ENCODE measurements around the gene ZNF335.

ZNF335 gene, protein sequence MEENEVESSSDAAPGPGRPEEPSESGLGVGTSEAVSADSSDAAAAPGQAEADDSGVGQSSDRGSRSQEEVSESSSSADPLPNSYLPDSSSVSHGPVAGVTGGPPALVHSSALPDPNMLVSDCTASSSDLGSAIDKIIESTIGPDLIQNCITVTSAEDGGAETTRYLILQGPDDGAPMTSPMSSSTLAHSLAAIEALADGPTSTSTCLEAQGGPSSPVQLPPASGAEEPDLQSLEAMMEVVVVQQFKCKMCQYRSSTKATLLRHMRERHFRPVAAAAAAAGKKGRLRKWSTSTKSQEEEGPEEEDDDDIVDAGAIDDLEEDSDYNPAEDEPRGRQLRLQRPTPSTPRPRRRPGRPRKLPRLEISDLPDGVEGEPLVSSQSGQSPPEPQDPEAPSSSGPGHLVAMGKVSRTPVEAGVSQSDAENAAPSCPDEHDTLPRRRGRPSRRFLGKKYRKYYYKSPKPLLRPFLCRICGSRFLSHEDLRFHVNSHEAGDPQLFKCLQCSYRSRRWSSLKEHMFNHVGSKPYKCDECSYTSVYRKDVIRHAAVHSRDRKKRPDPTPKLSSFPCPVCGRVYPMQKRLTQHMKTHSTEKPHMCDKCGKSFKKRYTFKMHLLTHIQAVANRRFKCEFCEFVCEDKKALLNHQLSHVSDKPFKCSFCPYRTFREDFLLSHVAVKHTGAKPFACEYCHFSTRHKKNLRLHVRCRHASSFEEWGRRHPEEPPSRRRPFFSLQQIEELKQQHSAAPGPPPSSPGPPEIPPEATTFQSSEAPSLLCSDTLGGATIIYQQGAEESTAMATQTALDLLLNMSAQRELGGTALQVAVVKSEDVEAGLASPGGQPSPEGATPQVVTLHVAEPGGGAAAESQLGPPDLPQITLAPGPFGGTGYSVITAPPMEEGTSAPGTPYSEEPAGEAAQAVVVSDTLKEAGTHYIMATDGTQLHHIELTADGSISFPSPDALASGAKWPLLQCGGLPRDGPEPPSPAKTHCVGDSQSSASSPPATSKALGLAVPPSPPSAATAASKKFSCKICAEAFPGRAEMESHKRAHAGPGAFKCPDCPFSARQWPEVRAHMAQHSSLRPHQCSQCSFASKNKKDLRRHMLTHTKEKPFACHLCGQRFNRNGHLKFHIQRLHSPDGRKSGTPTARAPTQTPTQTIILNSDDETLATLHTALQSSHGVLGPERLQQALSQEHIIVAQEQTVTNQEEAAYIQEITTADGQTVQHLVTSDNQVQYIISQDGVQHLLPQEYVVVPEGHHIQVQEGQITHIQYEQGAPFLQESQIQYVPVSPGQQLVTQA (N-terminal part only)

DNA sequence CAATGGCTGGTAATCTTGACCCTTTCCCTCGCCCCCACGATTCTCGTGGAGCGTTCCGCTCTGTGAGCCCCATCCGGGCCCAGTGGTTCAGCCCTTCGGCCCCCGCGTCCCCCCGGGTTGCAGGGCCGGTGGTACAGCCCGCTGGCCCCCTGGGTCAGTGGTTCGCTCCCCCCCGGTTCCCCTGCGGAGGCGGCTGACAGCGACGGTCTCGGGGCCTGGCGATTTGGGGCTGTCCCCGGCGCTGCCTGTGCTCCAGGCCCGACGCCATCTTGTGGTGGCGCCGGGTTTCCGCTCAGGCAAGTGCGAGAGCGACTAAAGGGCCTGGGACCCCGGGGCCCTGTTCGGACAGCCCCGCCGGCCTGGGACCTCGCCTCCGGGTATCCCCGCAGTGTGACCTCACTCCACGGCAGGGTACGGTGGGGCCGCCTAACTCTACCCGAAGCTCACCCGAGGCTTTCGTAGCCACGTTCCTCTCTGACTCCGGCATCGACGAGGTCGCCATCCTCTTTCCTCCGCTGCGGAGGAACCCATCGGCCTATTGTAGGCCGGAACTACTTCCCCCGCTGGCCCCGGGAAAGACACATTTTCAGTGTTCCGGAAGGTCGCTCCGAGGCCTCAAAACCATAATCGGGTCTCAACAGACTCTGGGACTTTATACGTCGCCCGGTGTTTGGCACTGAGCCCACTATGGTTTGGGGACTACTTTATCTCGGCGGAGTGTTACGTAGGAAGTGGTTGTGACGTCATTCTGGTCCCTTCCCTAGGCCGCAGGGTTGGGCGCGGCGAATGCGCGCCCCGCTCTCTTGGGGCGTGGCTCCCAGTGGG lies at the start of gene ZNF335:
ZNF335 (minus strand) TSS at position 529 of the 825 bp plus-strand sequence. CDS start 793 bp downstream, outside the sequence.
- peak; percentile 87 for DNase-seq (ENCODE audit: low read depth)

DNA sequence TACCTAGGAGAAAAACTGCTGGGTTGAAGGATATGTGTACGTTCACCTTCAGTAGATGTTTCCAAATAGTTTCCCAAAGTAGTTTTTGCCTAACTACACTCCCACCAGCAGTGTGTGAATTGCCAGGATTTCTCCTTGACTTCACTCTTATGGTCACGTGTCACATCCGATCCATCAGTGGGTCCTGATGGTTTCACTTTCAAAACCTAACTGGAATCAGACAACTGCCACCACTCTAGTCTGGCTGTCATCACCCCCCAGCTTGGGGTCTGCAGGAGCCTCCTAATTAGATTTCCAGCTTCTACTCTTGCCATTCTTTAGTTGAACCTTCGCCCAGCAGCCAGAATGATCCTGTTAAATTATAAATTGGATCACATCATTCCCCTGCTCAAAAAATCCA lies 48.6 kb upstream of the ZNF335 start:
- DNase-seq (ENCODE audit: low read depth): no peak

DNA sequence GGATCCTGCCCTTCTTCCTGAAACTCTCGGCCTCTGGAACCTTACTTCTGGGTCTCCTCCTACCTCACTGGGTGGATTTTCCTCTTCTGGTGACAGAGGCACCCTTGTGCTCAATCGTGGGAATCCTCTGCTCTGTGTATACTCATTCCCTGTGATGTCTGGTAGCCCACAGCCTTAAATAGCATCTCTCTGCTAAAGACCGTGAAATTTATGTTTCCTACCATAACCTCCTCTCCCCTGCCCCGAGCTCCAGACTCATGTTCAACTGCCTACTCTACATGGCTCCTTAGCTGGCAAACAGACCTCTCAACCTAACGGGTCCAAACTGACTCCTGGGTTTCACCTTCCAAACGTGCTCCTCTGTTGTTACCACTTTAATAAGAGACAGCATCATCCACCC lies 46.6 kb upstream of the ZNF335 start:
- DNase-seq (ENCODE audit: low read depth): no peak

DNA sequence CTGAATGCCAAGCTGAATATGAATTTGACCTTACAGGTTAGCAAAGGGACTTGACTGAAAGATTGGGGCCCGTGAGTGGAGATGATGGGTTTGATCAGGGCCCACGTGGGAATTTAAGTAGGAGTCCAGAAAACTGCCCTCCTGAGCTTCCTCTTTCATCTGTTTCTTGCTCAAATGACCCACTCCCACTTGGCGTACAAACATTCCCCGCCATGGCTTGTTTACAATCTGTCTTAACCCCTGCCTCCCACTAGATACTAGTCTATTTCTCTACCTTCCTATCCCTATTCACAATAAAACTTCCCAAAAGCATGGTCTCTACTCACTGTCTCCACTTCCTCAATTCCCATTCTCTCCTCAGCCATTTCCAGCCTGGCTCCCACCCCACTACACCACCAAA lies 46.1 kb upstream of the ZNF335 start:
- no peak for DNase-seq (ENCODE audit: low read depth)

DNA sequence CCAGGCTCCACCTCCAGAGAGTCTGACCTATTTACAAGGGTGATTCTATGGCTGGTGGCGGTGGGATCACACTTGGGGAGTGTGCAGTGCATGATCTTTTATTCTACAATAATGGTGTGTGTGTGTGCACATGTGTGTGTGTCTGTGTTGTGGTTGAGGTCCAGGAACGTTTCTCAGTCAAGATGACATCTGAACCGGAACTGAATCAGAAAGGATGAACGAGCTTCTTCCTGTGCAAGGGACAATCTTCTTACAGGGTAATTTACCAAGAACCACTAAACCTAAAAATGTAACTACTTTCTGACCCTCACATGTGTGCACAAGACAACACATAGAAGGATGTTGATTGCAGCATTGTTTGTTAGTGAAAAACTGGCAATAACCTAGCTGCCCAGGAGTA lies 45.3 kb upstream of the ZNF335 start:
- DNase-seq (ENCODE audit: low read depth): no peak

DNA sequence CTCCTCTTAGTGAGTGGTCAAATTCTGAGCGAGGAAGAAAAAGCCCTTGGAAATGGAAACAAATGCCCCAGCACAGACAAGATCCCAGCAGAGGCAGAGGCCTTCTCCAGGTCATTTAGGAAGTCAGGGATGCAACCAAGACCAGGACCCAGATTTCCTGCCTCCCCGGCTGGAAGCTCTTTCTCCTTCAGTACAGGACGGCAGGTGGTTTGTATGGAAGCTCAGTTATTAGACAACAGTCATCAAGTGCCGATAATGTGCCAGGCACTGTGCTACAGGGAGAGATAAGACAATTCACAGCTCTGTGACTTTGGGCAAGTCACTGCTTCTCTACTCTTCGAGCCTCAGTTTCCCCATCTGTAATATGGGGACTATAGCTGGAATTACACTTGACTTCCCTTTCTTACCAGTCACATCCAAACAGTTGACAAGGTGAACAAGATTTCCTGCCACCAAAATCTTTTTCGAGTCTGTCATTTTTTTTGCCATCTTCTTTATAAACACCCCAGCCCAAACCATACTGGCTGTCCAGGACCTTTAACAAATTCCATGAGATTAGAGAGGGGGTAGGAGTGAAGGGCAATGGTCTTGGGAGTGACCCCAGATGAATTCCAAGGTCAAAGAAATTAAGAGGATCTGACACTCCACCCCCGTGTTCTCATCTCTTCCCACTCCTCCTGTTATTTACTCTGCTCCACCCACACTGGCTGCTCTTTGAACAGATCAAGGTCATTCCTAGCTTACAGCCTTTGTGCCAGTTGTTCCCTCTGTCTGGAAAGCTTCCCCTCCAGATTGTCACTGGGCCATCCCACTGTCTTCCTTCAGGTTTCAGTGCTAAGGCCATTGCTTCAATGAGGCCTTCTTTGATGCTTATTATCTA lies 42.8 kb upstream of the ZNF335 start:
- DNase-seq (ENCODE audit: low read depth): no peak

DNA sequence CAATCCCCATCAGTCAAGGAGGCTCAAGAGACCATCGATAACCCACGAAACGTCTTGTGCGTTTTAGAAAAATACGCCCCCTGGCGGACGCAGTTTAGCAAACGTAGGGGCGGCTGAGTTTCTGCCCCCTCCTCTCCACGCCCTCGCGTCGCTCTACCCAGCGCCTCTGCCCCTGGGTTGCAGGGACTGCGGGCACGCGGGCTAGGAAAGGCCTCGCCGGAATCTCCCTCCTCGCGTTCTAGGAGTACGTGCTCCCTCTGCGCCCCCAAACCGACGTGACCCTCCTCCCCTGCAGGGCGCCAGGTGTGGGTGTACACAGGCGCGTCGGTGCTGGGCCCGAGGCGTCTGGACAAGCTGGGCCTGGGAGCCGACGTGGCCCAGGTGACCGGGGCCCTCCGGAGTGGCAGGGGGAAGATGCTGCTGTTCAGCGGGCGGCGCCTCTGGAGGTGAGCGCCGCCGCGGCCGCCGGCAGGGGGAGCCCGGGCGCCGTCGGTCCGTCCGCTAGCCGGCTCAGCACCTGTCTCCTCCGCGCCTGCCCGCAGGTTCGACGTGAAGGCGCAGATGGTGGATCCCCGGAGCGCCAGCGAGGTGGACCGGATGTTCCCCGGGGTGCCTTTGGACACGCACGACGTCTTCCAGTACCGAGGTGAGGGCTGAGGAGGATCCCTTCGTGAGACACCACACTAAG lies 42.0 kb upstream of the ZNF335 start:
- no peak for DNase-seq (ENCODE audit: low read depth)

DNA sequence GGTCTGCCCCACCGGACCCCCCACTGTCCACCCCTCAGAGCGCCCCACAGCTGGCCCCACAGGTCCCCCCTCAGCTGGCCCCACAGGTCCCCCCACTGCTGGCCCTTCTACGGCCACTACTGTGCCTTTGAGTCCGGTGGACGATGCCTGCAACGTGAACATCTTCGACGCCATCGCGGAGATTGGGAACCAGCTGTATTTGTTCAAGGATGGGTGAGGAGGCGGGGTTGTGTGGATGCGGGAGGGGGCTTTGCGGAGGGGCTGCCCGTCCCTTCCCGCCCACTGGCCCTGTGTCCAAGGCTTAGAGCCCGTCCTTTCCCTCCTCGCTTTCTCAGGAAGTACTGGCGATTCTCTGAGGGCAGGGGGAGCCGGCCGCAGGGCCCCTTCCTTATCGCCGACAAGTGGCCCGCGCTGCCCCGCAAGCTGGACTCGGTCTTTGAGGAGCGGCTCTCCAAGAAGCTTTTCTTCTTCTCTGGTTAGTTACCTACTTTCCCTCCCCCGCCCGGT lies 41.4 kb upstream of the ZNF335 start:
- DNase-seq (ENCODE audit: low read depth): no peak

DNA sequence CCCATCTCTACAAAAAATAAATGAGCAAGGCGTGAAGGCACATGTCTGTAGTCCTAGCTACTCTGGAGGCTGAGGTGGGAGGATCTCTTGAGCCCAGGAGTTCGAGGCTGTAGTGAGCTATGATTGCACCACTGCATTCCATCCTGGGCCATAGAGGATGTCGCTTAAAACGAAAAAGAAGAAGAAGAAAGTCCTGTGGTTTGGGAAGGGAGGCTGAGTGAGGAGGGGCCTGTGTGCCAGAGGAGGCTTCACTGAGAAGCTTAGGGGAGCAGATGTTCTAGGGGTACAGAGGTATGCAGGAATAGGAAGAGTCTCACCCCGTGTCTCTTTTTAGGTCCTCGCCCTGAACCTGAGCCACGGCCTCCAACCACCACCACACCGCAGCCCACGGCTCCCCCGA lies 40.9 kb upstream of the ZNF335 start:
- no peak for DNase-seq (ENCODE audit: low read depth)

DNA sequence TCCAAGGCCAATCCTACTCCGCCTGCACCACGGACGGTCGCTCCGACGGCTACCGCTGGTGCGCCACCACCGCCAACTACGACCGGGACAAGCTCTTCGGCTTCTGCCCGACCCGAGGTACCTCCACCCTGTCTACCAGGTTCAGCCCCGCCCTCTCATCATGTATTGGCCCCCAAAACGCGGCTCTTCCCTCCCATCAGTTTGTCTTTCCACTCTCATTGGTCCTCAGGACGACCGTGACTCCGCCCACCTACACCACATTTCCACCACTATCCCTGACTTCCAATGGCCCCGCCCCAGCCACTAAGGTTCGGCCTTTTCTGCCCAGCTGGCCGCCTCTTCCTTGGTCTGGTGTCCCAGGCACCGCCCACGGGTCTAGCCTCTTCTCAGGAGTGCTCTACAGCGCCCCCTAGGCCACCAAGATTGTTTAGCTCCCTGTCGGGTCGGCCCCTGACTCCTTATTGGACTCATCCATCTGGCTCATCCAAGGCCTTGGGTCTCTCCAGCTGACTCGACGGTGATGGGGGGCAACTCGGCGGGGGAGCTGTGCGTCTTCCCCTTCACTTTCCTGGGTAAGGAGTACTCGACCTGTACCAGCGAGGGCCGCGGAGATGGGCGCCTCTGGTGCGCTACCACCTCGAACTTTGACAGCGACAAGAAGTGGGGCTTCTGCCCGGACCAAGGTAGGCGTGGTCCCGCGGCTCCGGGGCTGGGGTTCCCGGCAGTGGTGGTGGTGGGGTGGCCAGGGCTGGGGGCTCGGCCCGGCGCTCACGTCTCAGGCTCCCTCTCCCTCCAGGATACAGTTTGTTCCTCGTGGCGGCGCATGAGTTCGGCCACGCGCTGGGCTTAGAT lies 39.9 kb upstream of the ZNF335 start:
- DNase-seq (ENCODE audit: low read depth): no peak

DNA sequence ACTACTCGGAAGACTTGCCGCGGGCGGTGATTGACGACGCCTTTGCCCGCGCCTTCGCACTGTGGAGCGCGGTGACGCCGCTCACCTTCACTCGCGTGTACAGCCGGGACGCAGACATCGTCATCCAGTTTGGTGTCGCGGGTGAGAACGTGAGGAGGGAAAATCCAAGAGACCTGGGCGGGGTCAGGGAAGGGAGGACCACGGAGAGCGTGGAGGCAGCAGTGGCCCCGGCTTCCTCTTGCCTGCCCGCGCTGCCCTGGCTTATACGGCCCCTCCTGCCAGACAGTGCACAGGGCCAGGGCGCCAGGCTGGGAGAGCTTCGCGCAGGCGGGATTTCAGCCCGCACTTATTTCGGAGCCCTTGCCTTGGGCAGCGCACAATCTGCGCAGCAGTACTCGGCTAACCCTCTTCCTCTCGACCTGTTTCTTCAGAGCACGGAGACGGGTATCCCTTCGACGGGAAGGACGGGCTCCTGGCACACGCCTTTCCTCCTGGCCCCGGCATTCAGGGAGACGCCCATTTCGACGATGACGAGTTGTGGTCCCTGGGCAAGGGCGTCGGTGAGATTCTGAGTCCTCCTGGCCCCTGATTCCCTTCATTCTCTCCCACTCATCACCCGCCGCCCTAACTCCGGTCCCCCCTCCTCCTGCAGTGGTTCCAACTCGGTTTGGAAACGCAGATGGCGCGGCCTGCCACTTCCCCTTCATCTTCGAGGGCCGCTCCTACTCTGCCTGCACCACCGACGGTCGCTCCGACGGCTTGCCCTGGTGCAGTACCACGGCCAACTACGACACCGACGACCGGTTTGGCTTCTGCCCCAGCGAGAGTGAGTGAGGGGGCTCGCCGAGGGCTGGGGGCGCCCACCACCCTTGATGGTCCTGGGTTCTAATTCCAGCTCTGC lies 38.7 kb upstream of the ZNF335 start:
- no peak for DNase-seq (ENCODE audit: low read depth)

DNA sequence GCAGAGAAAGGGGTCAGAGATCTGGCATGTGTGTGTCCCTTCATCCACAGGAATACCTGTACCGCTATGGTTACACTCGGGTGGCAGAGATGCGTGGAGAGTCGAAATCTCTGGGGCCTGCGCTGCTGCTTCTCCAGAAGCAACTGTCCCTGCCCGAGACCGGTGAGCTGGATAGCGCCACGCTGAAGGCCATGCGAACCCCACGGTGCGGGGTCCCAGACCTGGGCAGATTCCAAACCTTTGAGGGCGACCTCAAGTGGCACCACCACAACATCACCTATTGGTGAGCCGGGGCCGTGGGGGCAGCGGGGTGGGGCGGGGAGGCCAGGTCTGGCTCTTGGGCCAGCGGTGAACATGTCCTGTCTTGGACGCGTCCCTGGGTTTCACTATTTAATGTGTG lies 37.8 kb upstream of the ZNF335 start:
- DNase-seq (ENCODE audit: low read depth): no peak

DNA sequence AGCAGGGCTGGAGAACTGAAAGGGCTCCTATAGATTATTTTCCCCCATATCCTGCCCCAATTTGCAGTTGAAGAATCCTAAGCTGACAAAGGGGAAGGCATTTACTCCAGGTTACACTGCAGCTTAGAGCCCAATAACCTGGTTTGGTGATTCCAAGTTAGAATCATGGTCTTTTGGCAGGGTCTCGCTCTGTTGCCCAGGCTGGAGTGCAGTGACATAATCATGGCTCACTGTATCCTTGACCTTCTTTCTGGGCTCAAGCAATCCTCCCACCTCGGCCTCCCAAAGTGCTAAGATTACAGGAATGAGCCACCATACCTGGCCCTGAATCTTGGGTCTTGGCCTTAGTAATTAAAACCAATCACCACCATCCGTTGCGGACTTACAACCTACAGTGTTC lies 35.7 kb upstream of the ZNF335 start:
- DNase-seq (ENCODE audit: low read depth): no peak

DNA sequence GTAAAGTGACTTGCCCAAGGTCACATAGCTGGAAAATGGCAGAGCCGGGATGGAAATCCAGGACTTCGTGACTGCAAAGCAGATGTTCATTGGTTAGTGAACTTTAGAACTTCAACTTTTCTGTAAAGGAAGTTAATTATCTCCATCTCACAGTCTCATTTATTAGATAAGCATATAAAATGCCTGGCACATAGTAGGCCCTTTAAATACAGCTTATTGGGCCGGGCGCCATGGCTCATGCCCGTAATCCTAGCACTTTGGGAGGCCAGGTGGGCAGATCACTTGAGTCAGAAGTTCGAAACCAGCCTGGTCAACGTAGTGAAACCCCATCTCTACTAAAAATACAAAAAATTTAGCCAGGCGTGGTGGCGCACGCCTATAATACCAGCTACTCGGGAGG lies 35.0 kb upstream of the ZNF335 start:
- DNase-seq (ENCODE audit: low read depth): no peak

DNA sequence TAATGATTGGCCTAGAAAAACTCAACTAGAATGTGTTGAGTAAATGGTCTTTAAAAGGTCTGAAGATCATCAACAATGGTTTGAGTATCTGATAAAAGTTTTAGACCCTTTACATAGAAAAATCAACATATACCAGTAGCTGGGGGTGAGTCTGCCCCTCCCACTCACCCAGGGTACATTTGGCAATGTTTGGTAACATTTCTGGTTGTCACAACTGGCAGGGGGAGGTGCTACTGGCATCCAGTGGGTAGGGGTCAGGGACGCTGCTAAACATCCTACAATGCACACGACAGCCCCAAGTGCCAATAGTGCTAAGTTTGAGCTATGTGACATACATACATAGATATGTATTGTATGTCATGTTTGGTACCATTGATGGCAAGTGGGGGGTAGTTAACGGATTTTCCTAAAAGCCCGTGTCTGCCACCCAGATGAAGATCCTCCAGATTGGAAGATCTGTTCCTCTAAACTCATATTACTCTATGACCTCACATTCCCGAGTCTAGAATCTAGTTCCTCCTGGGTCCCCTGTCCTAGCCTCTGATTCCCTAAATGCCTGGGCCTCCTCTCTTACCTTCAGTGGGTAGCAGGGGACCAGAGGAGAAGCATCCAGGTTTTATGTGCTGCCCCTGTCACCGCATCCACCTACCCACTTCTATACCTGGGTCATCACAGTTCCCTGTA lies 34.2 kb upstream of the ZNF335 start:
- no peak for DNase-seq (ENCODE audit: low read depth)

DNA sequence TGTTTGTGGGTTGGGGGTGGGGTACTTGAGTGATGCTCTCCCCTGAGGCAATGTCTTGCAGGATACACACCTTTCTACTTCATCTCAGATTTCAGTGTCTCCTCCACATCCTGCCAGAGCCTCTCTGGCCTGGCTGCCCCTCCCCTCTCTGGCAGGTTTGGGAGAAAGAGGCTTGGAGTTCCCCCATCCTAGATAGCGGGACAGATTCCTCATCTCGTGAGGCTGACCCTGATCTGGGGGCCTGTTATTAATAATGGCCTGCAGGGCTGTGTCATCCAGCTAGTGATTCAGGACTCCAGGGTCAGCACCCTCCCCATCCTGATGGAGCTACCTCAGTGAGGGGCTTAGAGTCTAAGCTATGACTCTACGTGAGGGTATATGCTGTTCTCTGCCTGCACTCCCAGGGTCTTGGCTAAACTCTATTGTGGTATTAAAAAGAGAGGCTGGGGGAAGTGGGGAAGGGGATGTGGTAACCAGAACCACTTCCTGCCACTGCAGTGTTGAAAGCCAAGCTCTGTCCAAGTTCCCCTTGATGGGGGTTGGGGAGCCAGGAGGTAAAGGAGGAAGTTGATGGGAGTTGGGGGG lies 33.0 kb upstream of the ZNF335 start:
- no peak for DNase-seq (ENCODE audit: low read depth)

DNA sequence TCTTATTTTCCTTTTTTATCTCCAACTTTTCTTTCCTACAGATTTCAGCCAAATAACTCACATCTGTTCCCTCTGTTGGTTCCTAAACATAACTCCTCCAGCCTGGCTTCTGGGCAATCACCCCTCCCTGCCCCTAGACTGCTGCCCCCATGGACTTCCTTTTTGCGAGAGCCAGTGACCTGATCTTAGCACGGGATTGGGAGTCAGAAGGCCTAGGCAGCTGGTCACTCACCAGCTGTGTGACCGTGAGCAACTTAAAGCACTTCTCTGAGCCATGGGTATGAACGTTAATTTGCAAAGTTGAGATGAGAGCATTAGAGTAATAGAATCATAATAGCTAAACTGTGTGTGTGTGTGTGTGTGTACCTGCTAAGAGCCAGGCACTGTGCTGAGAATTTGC lies 32.2 kb upstream of the ZNF335 start:
- no peak for DNase-seq (ENCODE audit: low read depth)
